ENCODE measurements around the gene SASH1.

The SASH1 gene

DNA sequence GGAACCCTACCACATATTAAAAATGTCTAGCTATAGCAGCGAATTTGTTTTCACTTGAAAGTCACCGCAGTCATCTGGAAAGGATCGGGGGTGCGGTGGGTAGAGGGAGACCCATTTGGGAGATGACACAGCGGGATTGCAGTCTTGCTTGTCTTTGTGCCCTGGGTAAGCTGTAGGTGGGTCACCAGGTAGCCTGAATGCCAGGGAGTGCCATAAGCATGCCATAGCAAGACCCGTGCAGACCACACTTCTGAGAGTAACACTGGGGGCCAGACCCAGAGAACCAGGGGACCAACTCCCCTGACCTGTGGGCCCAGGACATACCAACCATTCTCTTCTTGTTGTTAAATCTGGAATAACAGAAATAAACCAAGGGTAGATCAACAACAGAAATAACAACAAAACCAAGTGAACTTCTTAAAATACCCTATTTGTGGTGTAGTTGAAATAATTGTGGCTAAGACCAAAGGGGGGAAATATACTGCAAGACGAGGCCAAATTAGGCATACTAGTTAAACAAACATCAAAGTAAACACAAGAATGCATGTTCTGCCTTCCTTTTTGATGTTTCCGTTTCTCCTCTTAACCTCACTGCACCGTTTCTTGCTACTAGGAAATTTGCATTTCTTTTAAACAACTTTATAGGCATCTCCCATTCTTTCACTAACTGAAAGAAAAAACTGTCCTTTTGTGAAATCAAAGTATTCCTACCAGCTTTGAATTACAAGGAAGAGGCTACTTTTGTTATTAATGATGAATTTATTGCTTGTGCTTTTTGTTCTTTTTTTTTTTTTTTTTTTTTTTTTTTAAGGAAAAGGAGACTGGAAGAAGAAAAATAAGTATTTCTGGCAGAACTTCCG lies 128.2 kb downstream of the SASH1 start:
- TF ChIP-seq, protein P1, sequence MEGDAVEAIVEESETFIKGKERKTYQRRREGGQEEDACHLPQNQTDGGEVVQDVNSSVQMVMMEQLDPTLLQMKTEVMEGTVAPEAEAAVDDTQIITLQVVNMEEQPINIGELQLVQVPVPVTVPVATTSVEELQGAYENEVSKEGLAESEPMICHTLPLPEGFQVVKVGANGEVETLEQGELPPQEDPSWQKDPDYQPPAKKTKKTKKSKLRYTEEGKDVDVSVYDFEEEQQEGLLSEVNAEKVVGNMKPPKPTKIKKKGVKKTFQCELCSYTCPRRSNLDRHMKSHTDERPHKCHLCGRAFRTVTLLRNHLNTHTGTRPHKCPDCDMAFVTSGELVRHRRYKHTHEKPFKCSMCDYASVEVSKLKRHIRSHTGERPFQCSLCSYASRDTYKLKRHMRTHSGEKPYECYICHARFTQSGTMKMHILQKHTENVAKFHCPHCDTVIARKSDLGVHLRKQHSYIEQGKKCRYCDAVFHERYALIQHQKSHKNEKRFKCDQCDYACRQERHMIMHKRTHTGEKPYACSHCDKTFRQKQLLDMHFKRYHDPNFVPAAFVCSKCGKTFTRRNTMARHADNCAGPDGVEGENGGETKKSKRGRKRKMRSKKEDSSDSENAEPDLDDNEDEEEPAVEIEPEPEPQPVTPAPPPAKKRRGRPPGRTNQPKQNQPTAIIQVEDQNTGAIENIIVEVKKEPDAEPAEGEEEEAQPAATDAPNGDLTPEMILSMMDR (IDR thresholded peaks at IDR 0.05; ENCODE audit: low read depth, low read length, missing control alignments), result no peak
- no peak overlapping the region for H3K4me3 ChIP-seq (ENCODE audit: low read depth, low read length)
- DNase-seq (ENCODE audit: low read depth), result no peak

DNA sequence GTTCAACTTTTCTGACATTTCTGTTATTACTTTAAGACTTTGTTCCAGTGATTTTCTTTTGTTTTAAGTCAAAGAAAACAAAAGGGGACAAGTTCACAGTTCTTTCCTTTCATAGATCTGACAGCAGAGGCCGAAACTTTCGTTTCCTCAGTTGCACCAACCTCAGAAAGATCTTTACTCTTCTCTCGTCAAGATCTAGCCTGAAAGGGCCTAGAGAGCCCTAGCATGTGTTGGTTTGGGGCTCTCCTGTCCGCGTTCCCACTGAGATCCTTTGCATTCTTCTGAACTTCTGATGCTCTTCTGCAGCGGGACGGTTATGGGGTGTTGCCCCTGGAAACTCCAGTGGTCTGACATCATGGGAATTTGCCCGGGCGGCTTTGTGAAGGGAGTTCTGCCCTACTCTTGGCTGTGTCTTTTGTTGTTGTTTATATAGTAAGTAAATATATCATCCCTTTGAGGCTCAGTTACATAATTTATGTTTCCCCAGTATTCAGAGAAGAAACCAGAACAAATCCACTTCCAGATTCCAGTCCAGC lies 129.1 kb downstream of the SASH1 start:
- TF ChIP-seq, protein P1 (IDR thresholded peaks at IDR 0.05; ENCODE audit: low read depth, low read length, missing control alignments), result no peak
- H3K4me3 ChIP-seq (ENCODE audit: low read depth, low read length), result no peak overlapping the region
- no peak for DNase-seq (ENCODE audit: low read depth)

DNA sequence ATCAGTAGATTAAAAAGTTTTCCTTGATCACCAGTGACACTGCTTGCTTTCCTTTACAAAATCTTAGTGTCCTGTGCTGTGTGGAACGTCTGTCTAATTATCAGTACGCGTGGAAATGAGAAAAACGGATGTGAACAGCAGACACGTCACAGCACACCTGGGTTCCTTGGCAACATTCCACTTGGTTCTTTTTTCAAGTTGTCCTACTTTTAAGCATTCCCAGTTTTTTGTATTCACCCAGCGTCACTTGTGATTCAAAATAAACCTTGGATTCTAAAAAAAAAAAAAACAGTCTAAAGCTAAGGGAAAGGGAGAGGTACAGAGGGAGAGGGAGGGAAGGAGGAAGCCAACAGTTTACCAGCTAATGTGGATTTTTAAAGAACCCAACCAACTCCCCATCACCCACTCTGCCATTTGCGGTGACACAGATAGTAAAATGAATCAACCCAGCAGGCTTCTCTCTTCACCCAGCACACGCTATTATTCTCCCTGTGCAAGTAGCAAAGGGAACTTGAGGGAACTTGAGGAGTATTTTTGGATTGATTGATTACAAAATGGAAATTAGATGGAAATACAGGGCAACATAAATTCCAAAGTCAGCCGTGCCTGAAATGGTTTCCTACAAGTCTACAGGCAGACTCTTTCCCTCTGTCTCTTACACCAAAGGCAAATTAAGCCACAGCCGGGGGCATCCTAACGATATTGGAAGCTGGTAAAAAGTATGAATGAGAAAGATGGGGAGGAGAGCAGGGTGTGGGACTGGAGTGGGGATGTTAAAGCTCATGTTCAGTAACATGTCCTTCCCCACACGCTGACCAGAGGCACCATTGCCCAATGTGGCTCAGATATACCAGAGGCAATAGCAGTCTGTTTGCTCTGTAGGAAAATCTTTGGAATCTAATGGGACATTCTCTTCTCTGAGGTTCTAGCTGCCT lies 129.8 kb downstream of the SASH1 start:
- H3K4me3 ChIP-seq (ENCODE audit: low read depth, low read length), result no peak overlapping the region
- no peak for DNase-seq (ENCODE audit: low read depth)
- TF ChIP-seq, protein P1 (IDR thresholded peaks at IDR 0.05; ENCODE audit: low read depth, low read length, missing control alignments), result no peak

DNA sequence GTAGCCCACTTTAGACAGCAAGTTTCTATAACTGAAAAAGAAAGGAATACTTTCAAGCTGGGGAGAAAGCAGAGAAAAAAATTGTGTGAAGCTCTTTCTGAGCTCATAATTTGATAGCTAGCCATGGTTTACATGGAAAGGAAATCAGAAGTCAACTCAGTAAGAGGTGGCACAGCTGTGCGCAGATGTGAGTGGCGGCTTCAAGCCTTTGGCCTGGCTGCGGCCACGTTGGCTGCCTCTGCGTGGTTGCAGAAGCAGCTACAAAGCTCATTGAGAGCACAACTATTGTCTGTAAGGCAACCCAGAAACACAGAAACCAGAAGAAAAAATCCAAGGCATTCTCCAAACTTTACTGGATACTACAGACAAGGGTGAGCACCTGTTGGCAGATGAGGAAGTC lies 136.9 kb downstream of the SASH1 start:
- no peak overlapping the region for H3K4me3 ChIP-seq (ENCODE audit: low read depth, low read length)
- no peak for DNase-seq (ENCODE audit: low read depth)
- TF ChIP-seq, protein P1 (IDR thresholded peaks at IDR 0.05; ENCODE audit: low read depth, low read length, missing control alignments), result no peak

DNA sequence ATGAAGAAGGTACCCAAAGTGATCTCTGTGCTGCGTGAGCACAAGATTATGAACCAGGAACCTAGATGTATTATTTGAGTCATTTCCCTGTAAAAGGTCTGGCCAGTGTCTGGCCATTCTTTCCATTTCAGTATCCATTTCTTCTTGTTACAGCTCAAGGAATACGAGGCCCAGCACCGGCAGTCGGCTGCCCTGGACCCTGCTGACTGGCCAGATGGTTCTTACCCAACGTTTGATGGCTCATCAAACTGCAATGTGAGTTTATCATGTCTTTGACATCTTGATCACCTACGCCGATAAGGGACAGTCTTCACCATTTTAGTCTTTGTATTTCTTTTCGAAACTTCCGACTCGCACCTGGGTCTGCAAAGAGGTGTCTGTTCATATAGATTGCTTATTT lies 144.8 kb downstream of the SASH1 start:
- no peak overlapping the region for H3K4me3 ChIP-seq (ENCODE audit: low read depth, low read length)
- TF ChIP-seq, protein P1 (IDR thresholded peaks at IDR 0.05; ENCODE audit: low read depth, low read length, missing control alignments), result no peak
- DNase-seq (ENCODE audit: low read depth), result no peak

DNA sequence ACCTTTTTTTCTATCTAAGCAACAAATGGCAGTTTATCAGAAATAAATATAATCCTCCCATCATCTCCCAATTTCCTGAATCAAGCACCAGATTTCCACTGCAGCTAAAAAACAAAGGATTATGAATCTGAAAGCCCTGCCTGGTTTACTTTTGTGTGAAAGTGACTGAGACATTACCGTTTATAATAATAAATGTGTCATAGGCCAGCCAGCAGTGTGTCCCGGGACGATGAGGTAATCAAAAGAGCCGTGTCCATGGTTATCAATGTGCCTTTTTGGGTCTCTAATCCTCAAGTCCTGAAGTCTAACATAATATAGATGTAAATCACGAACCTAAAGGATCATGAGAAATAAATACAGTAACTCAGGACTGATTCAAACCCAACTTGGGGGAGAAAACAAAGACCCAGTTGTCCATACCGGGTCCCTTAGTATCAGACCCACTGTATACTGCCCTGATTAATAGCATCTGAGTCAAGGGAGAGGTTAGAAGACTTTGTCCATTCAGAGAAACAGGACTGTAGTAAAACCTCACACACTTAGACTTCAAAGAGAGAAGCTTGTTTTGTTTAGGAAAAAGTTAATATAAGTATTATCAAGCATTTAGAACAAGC lies 149.1 kb downstream of the SASH1 start:
- no peak overlapping the region for H3K4me3 ChIP-seq (ENCODE audit: low read depth, low read length)
- TF ChIP-seq, protein P1 (IDR thresholded peaks at IDR 0.05; ENCODE audit: low read depth, low read length, missing control alignments), result no peak
- DNase-seq (ENCODE audit: low read depth), result no peak
